Right lobe of liver (tissue), 6 donors: ENCODE data around the gene P2RY12. TPM values are rescaled to one million over a fixed set of nuclear protein-coding genes. Genes with fewer than 3 reads are reported as not detected.

Experiments used
- ATAC-seq, 4 donors: fragments of 200-7000 bp; cut with Tn5 transposase; one replicate each; pipeline ENCODE4 v1.9.1; 2020; ENCODE audit warnings: mild to moderate bottlenecking in 4 of 4, moderate library complexity in 4 of 4
- DNase-seq, 3 donors: peaks; one replicate each; pipeline ENCODE4 v3.0.0-alpha.2; 2020
- H3K27ac ChIP-seq, 3 donors: fragments of 200-600 bp; one replicate each; pipeline ENCODE4 v1.8.0; 2022
- H3K27me3 ChIP-seq, 2 donors: fragments of 200-600 bp; one replicate each; pipeline ENCODE4 v1.8.0; 2022
- H3K36me3 ChIP-seq, 4 donors: fragments of 200-600 bp; sonication (generic) in 1 of 4; one replicate each; pipeline versions ENCODE4 v1.5.1 to v1.8.0; 2017 to 2022; ENCODE audit warnings: control low read depth in 1 of 4
- H3K4me1 ChIP-seq, 4 donors: fragments of 200-600 bp; sonication (generic) in 1 of 4; one replicate each; pipeline versions ENCODE4 v1.5.1 to v1.8.0; 2017 to 2022; ENCODE audit warnings: control low read depth in 1 of 4
- H3K4me3 ChIP-seq, 3 donors: fragments of 200-600 bp; one replicate each; pipeline ENCODE4 v1.8.0; 2022
- H3K9me3 ChIP-seq, 4 donors: fragments of 200-600 bp; sonication (generic) in 1 of 4; one replicate each; pipeline versions ENCODE4 v1.5.1 to v1.8.0; 2017 to 2022; ENCODE audit warnings: control low read depth in 1 of 4
- CTCF ChIP-seq, 4 donors: fragments of 200-600 bp in 3 of 4; fragments of 450-650 bp in 1 of 4; IDR thresholded peaks; one replicate each; pipeline versions ENCODE4 v1.5.1 to v1.8.0; 2016 to 2022; ENCODE audit warnings: antibody characterized with exemption in 4 of 4, mild to moderate bottlenecking in 2 of 4
- POLR2A ChIP-seq: fragments of 450-650 bp; IDR thresholded peaks from one replicate; pipeline ENCODE4 v1.6.1; 2017; ENCODE audit warnings: antibody characterized with exemption, mild to moderate bottlenecking
- WGBS: methylation state at CpG from one replicate; pipeline ENCODE4 v1.1.6; 2018; ENCODE audit warnings: low coverage, low lambda C conversion rate; ENCODE audit not compliant: insufficient coverage; ENCODE audit errors: missing lambda C conversion rate; 5-methylcytosine and 5-hydroxymethylcytosine counted together
- intact Hi-C, 2 donors: fragments of 100-400 bp; cut with DNase I; formaldehyde crosslinking; loops; one replicate each; pipeline versions ENCODE4 v1.11.2 to v1.14.1; 2022
- total RNA-seq, 6 experiments: library from RNA; depleted of rRNA in 2 of 6; stranded (reverse); fragments of >200 nt in 2 of 6; fragmentation: NEBNext Ultra II Directional in 3 of 6; extraction: Animal tissue kit (Norgen Biotek cat#: 25700) in 3 of 6; gene quantifications; one replicate each; pipeline versions ENCODE4 v1.1.0 to v1.2.4, GENCODE V29; 2016 to 2023
- donor health status: DM: no; HTN: yes; CAD: no.
- donor health status: DM: no; HTN: no; CAD: no.
- donor health status: DM: no; HTN: no; CAD: no.
- donor health status: DM: no; HTN: yes; CAD: no.
- donor health status: DM: no; HTN: yes; CAD: no.

Gene P2RY12
- total RNA-seq, 6 experiments from 2014 or later: 0.42 to 1.8 (median 1.2) TPM

DNA sequence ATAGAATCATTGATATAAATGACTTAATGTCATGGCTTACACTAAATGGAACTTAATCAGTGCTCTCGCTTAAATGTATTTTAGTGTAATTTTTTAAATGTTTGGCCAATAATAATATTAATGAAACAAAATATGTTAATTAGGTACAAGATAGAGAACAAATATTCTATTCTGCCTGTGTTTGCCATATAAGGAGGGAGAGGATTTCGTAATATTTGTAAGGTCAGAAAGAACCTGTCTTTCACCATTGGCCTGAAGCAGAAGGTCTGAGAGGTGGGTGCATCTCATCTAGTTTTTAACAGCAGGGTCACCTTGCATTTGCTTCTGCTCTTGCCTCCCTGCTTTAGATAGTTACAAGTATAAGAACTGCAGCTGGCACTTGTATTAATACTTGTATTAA is 70.4 kb downstream of the P2RY12 start:
- ATAC-seq: no peak
- Histone ChIP-seq H3K4me3 (no peak overlapping the region), H3K27me3 (no peaks in the 10 kb centered on the region), H3K9me3 (no peaks in the 10 kb centered on the region), H3K36me3 (no peaks in the 10 kb centered on the region), H3K27ac (no peak overlapping the region), H3K4me1 (no peaks in the 10 kb centered on the region)
- DNase-seq: no peak
- intact Hi-C loops: no loop called here
- TF ChIP-seq POLR2A: no peak
- no peak for TF ChIP-seq CTCF (IDR thresholded peaks at IDR 0.05)
- 100% methylated on average over 2 of the region's 2 CpGs for WGBS

GRCh38 chr3:151312972-151313371 is 71.6 kb downstream of the P2RY12 start:
- Histone ChIP-seq H3K27ac (no peak overlapping the region), H3K4me3 (no peak overlapping the region), H3K27me3 (no peaks in the 10 kb centered on the region), H3K9me3 (no peaks in the 10 kb centered on the region), H3K4me1 (no peaks in the 10 kb centered on the region), H3K36me3 (no peaks in the 10 kb centered on the region)
- ATAC-seq (no peak), DNase-seq (no peak)
- intact Hi-C loops: no loop called here
- TF ChIP-seq POLR2A (no peak), CTCF (IDR thresholded peaks at IDR 0.05) (no peak)
- 86% methylated on average over 3 of the region's 3 CpGs for WGBS

- ATAC-seq (no peak), DNase-seq (no peak)
- TF ChIP-seq POLR2A: no peak
- Histone ChIP-seq H3K9me3 (peaks cover 0 to 3% (median 0%) of the 10 kb centered on the region in 4 donors), H3K27me3 (no peaks in the 10 kb centered on the region), H3K4me3 (no peak overlapping the region), H3K36me3 (no peaks in the 10 kb centered on the region), H3K4me1 (no peaks in the 10 kb centered on the region), H3K27ac (no peak overlapping the region)
- intact Hi-C loops: no loop called here
- 97% methylated on average over 2 of the region's 2 CpGs for WGBS
Observed at GRCh38 chr3:151309566-151309965, 75.0 kb downstream of the P2RY12 start.

GRCh38 chr3:151307583-151308488 is 76.7 kb downstream of the P2RY12 start:
- no peaks in the 10 kb centered on the region for H3K4me1 ChIP-seq
- H3K36me3 ChIP-seq: no peaks in the 10 kb centered on the region
- TF ChIP-seq POLR2A: no peak
- no peak for TF ChIP-seq CTCF (IDR thresholded peaks at IDR 0.05)
- no peak for DNase-seq
- 88% methylated on average over 1 of the region's 1 CpG for WGBS
- no peak overlapping the region for H3K4me3 ChIP-seq
- H3K27ac ChIP-seq: no peak overlapping the region
- H3K27me3 ChIP-seq: no peaks in the 10 kb centered on the region
- intact Hi-C loops: no loop called here
- peaks cover 0 to 3% (median 0%) of the 10 kb centered on the region in 4 donors for H3K9me3 ChIP-seq
- no peak for ATAC-seq

GRCh38 chr3:151307131-151307530 is 77.4 kb downstream of the P2RY12 start:
- no peak for ATAC-seq
- H3K27me3 ChIP-seq: no peaks in the 10 kb centered on the region
- intact Hi-C loops: no loop called here

More at GRCh38 chr3:151307131-151307530, 77.4 kb downstream of the P2RY12 start:
- TF ChIP-seq POLR2A (no peak), CTCF (IDR thresholded peaks at IDR 0.05) (no peak)
- no peak overlapping the region for H3K4me3 ChIP-seq
- no peak for DNase-seq
- no peak overlapping the region for H3K27ac ChIP-seq
- H3K36me3 ChIP-seq: no peaks in the 10 kb centered on the region
- peaks cover 0 to 3% (median 0%) of the 10 kb centered on the region in 4 donors for H3K9me3 ChIP-seq
- H3K4me1 ChIP-seq: no peaks in the 10 kb centered on the region
